Measurements from ENCODE around the gene SYT7.

SYT7 gene

DNA sequence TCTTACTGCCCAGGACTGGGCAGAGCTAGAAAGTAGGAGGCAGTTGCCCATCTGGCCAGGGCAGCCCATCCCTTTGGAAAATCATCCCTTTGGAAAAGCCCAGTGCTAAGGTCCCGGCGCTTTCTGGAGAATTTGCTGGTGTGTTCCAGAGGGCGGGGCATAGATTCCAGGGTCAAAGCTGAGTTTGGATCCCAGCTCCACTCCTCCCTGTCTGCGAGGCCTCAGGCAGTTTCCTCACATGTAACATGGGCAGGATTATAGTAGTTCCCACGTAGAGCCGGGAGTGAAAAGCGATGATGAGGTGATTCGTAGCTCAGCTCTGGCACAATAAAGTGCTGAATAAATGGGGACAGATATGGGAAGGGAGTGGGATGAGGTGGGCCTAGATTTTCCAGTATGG, 103.8 kb downstream of the SYT7 start:
- peaks cover 0 to 4% of the 10 kb centered on the region in 2 experiments; a peak in 1 of 3 replicates for H3K36me3 ChIP-seq (ENCODE audit: control insufficient read depth in 2 of 2, insufficient read depth in 1 of 2, low read length in 2 of 2)
- ChIA-PET CTCF (interaction anchor here (0.6 to 11.7 kb wide), 26 partner anchors 9 to 1787 kb away, joined by 3 to 325 read pairs (median 5); partner anchors contain the start of genes LRRC10B and MS4A15), POLR2A (interaction anchor here (0.6 kb wide), 1 partner anchor 11 kb away, joined by 4 read pairs; no protein-coding TSS in a partner anchor)
- H3K4me1 ChIP-seq (ENCODE audit: control insufficient read depth, insufficient read depth, low read length) = no peaks in the 10 kb centered on the region
- no peaks in the 10 kb centered on the region for H3K9me3 ChIP-seq (ENCODE audit: control insufficient read depth, insufficient read depth, low read depth, low read length)
- H3K27ac ChIP-seq (ENCODE audit: extremely low read depth, low read depth, low read length) = no peak overlapping the region
- TF ChIP-seq ZNF777 (tag by site-specific recombination; IDR thresholded peaks at IDR 0.05; ENCODE audit: borderline replicate concordance) (no peak), ZNF146 (tag by site-specific recombination; IDR thresholded peaks at IDR 0.05) (no peak), ZNF664 (tag by site-specific recombination; IDR thresholded peaks at IDR 0.05) (no peak), ZNF785 (tag by site-specific recombination; IDR thresholded peaks at IDR 0.05) (no peak), ZNF354C (tag by site-specific recombination; IDR thresholded peaks at IDR 0.05; ENCODE audit: borderline replicate concordance, low read depth) (no peak), ZEB2 (tag by site-specific recombination; IDR thresholded peaks at IDR 0.05) (no peak), KLF9 (tag by site-specific recombination; IDR thresholded peaks at IDR 0.05; ENCODE audit: low read depth) (no peak), GFI1B (tag by site-specific recombination; IDR thresholded peaks at IDR 0.05) (no peak), ZNF555 (tag by site-specific recombination; conservative IDR thresholded peaks at IDR 0.05) (no peak), ZNF658 (tag by site-specific recombination; IDR thresholded peaks at IDR 0.05) (no peak), ZFP3 (tag by site-specific recombination; IDR thresholded peaks at IDR 0.05; ENCODE audit: low read depth) (no peak), ZSCAN23 (tag by site-specific recombination; IDR thresholded peaks at IDR 0.05) (no peak)
- TF ChIP-seq, protein P1, sequence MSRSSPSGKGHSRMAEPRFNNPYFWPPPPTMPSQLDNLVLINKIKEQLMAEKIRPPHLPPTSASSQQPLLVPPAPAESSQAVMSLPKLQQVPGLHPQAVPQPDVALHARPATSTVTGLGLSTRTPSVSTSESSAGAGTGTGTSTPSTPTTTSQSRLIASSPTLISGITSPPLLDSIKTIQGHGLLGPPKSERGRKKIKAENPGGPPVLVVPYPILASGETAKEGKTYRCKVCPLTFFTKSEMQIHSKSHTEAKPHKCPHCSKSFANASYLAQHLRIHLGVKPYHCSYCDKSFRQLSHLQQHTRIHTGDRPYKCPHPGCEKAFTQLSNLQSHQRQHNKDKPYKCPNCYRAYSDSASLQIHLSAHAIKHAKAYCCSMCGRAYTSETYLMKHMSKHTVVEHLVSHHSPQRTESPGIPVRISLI (tag by site-specific recombination; IDR thresholded peaks at IDR 0.05) = no peak
- TF ChIP-seq, protein P2, sequence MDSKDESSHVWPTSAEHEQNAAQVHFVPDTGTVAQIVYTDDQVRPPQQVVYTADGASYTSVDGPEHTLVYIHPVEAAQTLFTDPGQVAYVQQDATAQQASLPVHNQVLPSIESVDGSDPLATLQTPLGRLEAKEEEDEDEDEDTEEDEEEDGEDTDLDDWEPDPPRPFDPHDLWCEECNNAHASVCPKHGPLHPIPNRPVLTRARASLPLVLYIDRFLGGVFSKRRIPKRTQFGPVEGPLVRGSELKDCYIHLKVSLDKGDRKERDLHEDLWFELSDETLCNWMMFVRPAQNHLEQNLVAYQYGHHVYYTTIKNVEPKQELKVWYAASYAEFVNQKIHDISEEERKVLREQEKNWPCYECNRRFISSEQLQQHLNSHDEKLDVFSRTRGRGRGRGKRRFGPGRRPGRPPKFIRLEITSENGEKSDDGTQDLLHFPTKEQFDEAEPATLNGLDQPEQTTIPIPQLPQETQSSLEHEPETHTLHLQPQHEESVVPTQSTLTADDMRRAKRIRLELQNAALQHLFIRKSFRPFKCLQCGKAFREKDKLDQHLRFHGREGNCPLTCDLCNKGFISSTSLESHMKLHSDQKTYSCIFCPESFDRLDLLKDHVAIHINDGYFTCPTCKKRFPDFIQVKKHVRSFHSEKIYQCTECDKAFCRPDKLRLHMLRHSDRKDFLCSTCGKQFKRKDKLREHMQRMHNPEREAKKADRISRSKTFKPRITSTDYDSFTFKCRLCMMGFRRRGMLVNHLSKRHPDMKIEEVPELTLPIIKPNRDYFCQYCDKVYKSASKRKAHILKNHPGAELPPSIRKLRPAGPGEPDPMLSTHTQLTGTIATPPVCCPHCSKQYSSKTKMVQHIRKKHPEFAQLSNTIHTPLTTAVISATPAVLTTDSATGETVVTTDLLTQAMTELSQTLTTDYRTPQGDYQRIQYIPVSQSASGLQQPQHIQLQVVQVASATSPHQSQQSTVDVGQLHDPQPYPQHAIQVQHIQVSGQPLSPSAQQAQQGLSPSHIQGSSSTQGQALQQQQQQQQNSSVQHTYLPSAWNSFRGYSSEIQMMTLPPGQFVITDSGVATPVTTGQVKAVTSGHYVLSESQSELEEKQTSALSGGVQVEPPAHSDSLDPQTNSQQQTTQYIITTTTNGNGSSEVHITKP (tag by site-specific recombination; IDR thresholded peaks at IDR 0.05) = no peak
- TF ChIP-seq, protein P3, sequence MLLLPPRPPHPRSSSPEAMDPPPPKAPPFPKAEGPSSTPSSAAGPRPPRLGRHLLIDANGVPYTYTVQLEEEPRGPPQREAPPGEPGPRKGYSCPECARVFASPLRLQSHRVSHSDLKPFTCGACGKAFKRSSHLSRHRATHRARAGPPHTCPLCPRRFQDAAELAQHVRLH (tag by site-specific recombination; IDR thresholded peaks at IDR 0.05) = no peak
- TF ChIP-seq, protein P4, sequence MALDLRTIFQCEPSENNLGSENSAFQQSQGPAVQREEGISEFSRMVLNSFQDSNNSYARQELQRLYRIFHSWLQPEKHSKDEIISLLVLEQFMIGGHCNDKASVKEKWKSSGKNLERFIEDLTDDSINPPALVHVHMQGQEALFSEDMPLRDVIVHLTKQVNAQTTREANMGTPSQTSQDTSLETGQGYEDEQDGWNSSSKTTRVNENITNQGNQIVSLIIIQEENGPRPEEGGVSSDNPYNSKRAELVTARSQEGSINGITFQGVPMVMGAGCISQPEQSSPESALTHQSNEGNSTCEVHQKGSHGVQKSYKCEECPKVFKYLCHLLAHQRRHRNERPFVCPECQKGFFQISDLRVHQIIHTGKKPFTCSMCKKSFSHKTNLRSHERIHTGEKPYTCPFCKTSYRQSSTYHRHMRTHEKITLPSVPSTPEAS (tag by site-specific recombination; IDR thresholded peaks at IDR 0.05) = no peak
- H3K4me3 ChIP-seq (ENCODE audit: low read depth, low read length) = no peak overlapping the region

DNA sequence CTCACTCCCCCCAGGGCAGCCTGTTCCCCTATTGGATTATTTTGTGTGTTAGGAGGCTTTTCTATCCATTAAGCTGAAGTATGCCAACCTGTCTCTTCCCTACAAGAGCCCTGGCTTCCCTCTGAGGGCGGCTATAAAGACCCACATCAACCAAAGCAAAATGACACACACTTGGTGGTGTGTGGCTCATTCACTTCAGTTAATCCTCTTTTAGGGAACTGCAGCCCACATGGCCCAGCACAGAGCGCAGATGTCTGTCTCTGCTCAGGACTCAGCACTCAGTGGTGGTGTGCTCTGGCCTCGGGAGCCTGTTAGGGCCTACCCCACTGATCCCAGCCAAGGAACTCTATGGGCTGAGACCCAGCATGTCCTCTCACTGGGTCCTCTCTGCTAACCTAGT, 104.5 kb downstream of the SYT7 start:
- Histone ChIP-seq H3K9me3 (ENCODE audit: control insufficient read depth, insufficient read depth, low read depth, low read length) (no peaks in the 10 kb centered on the region), H3K27ac (ENCODE audit: extremely low read depth, low read depth, low read length) (no peak overlapping the region), H3K36me3 (ENCODE audit: control insufficient read depth in 2 of 2, insufficient read depth in 1 of 2, low read length in 2 of 2) (peaks cover 0 to 4% of the 10 kb centered on the region in 2 experiments; a peak in 1 of 3 replicates), H3K4me1 (ENCODE audit: control insufficient read depth, insufficient read depth, low read length) (no peaks in the 10 kb centered on the region), H3K4me3 (ENCODE audit: low read depth, low read length) (no peak overlapping the region)
- CTCF ChIA-PET = interaction anchor here (0.6 to 11.7 kb wide), 14 partner anchors 8 to 1537 kb away, joined by 3 to 325 read pairs (median 7); partner anchors contain the start of genes LRRC10B and MS4A15
- TF ChIP-seq PRDM1 (tag by site-specific recombination; IDR thresholded peaks at IDR 0.05) = no peak
- no peak for TF ChIP-seq BCL11B (tag by site-specific recombination; IDR thresholded peaks at IDR 0.05; ENCODE audit: low read depth)
- TF ChIP-seq ZNF776 (tag by site-specific recombination; IDR thresholded peaks at IDR 0.05; ENCODE audit: borderline replicate concordance) = no peak
- no peak for TF ChIP-seq ZNF768 (tag by site-specific recombination; IDR thresholded peaks at IDR 0.05)
- no peak for TF ChIP-seq KLF1 (tag by site-specific recombination; IDR thresholded peaks at IDR 0.05)
- no peak for TF ChIP-seq EGR2 (tag by site-specific recombination; IDR thresholded peaks at IDR 0.05; ENCODE audit: low read depth)
- TF ChIP-seq ZNF785 (tag by site-specific recombination; IDR thresholded peaks at IDR 0.05) = no peak
- no peak for TF ChIP-seq ZNF707 (tag by site-specific recombination; IDR thresholded peaks at IDR 0.05)
- POLR2A ChIA-PET = no interaction called here
